ENCODE results near the gene KCNT2.
"Not testable (repeated sequence)": the region's sequence is repeated elsewhere in the genome, so short reads cannot be mapped to it uniquely, and the experiment has no call there.

Gene KCNT2

GRCh38 chr1:196608390-196609369 lies at the start of gene KCNT2:
KCNT2 (minus strand) TSS chr1:196608440; CDS start chr1:196608309, 131 bp downstream.
- DNase-seq (ENCODE audit: low read depth) = no peak

GRCh38 chr1:196655494-196655893 lies 47.3 kb upstream of the KCNT2 start:
- DNase-seq (ENCODE audit: low read depth) = no peak

- no peak for DNase-seq (ENCODE audit: low read depth)
Observed at GRCh38 chr1:196655071-196655470, 46.8 kb upstream of the KCNT2 start.

- no peak for DNase-seq (ENCODE audit: low read depth)
Observed at GRCh38 chr1:196654271-196654670, 46.0 kb upstream of the KCNT2 start.

GRCh38 chr1:196651637-196652215 lies 43.5 kb upstream of the KCNT2 start, which contains the start of gene CFH:
CFH (plus strand) TSS chr1:196652043; CDS start chr1:196652118, 75 bp downstream.
- no peak for DNase-seq (ENCODE audit: low read depth)

GRCh38 chr1:196651079-196651478 lies 42.8 kb upstream of the KCNT2 start:
- no peak for DNase-seq (ENCODE audit: low read depth)

- no peak for DNase-seq (ENCODE audit: low read depth)
Observed at GRCh38 chr1:196650403-196650802, 42.2 kb upstream of the KCNT2 start.

GRCh38 chr1:196649990-196650389 lies 41.8 kb upstream of the KCNT2 start:
- no peak for DNase-seq (ENCODE audit: low read depth)

GRCh38 chr1:196640976-196641375 lies 32.7 kb upstream of the KCNT2 start:
- DNase-seq (ENCODE audit: low read depth) = no peak

- not testable (repeated sequence) for DNase-seq (ENCODE audit: low read depth)
Observed at GRCh38 chr1:196639291-196639690, 31.1 kb upstream of the KCNT2 start.

GRCh38 chr1:196638466-196638865 lies 30.2 kb upstream of the KCNT2 start:
- no peak for DNase-seq (ENCODE audit: low read depth)

GRCh38 chr1:196637606-196638005 lies 29.4 kb upstream of the KCNT2 start:
- no peak for DNase-seq (ENCODE audit: low read depth)

- no peak for DNase-seq (ENCODE audit: low read depth)
Observed at GRCh38 chr1:196628838-196629237, 20.6 kb upstream of the KCNT2 start.

- DNase-seq (ENCODE audit: low read depth) = no peak
Observed at GRCh38 chr1:196623079-196623478, 14.8 kb upstream of the KCNT2 start.

GRCh38 chr1:196619721-196620120 lies 11.5 kb upstream of the KCNT2 start:
- DNase-seq (ENCODE audit: low read depth) = no peak

- DNase-seq (ENCODE audit: low read depth) = no peak
Observed at GRCh38 chr1:196611873-196612272, 3.6 kb upstream of the KCNT2 start.

GRCh38 chr1:196609370-196609737 lies 1.1 kb upstream of the KCNT2 start:
- DNase-seq (ENCODE audit: low read depth) = no peak

- no peak for DNase-seq (ENCODE audit: low read depth)
Observed at GRCh38 chr1:196607981-196608380, 259 bp downstream of the KCNT2 start.

GRCh38 chr1:196603651-196604050 lies 4.6 kb downstream of the KCNT2 start:
- DNase-seq (ENCODE audit: low read depth) = no peak

GRCh38 chr1:196598942-196599748 lies 9.1 kb downstream of the KCNT2 start:
- no peak for DNase-seq (ENCODE audit: low read depth)

- no peak for DNase-seq (ENCODE audit: low read depth)
Observed at GRCh38 chr1:196594700-196595099, 13.5 kb downstream of the KCNT2 start.

GRCh38 chr1:196593955-196594354 lies 14.3 kb downstream of the KCNT2 start:
- no peak for DNase-seq (ENCODE audit: low read depth)

All from stimulated activated CD8-positive, alpha-beta memory T cell treated with anti-CD3 and anti-CD28 coated beads, Interleukin-4, amount 100 ng/mL, for 24 hours (primary cell).